ENCODE measurements around the gene SESN1. TPM values are rescaled to one million over a fixed set of nuclear protein-coding genes. Genes with fewer than 3 reads are reported as not detected.
A peak's percentile ranks its signal among the peaks of the same experiment; 100 is the strongest.
"Not testable (repeated sequence)": the region's sequence is repeated elsewhere in the genome, so short reads cannot be mapped to it uniquely, and the experiment has no call there.

Gene SESN1
- total RNA-seq, result 10 to 100 TPM; 10.4 to 55.9 (median 21.7) TPM

GRCh38 chr6:109094416-109095035, at the start of gene SESN1:
SESN1 (minus strand) TSS chr6:109094846; CDS start chr6:109094073, 773 bp downstream.
- Histone ChIP-seq H3K27me3 (no peaks in the 10 kb centered on the region), H3K9me3 (no peaks in the 10 kb centered on the region), H3K4me3 (peak within 1 kb of the TSS; percentile 57 to 84 (median 70)), H3K4me1 (peaks cover 0 to 58% (median 5%) of the 10 kb centered on the region in 3 donors), H3K27ac (peak within 1 kb of the TSS; percentile 95 to 100 (median 98)), H3K36me3 (no peaks in the 10 kb centered on the region)
- TF ChIP-seq CTCF (IDR thresholded peaks at IDR 0.05) (peak in 2 of 6 experiments; percentile 7 to 14), POLR2A (IDR thresholded peaks at IDR 0.05) (peak in 3 of 4 donors; percentile 63 to 96 (median 93))
- intact Hi-C loops (cut with DNase I), result no loop called here
- DNase-seq, result peak; percentile 60
- no CpG with 5 or more reads among the region's 62 CpGs for WGBS, 2 donors

GRCh38 chr6:109143191-109143590, 48.5 kb upstream of the SESN1 start:
- Histone ChIP-seq H3K4me1 (no peaks in the 10 kb centered on the region), H3K27me3 (no peaks in the 10 kb centered on the region), H3K9me3 (no peaks in the 10 kb centered on the region), H3K4me3 (no peak overlapping the region), H3K36me3 (peaks cover 0 to 11% (median 0%) of the 10 kb centered on the region in 3 donors), H3K27ac (no peak overlapping the region)
- TF ChIP-seq CTCF (IDR thresholded peaks at IDR 0.05), result no peak
- no peak for TF ChIP-seq POLR2A (IDR thresholded peaks at IDR 0.05)
- intact Hi-C loops (cut with DNase I), result no loop called here
- no peak for DNase-seq

- H3K27ac ChIP-seq; H3K9me3 ChIP-seq; H3K4me1 ChIP-seq; intact Hi-C loops (cut with DNase I); H3K27me3 ChIP-seq; DNase-seq; H3K4me3 ChIP-seq: not testable (repeated sequence)
- H3K36me3 ChIP-seq, result peaks cover 0 to 11% (median 0%) of the 10 kb centered on the region in 3 donors
These were observed 47.4 kb upstream of the SESN1 start for GRCh38 chr6:109142067-109142466.

GRCh38 chr6:109139109-109139508, 44.5 kb upstream of the SESN1 start:
- 78 to 79% methylated on average over 6 of the region's 6 CpGs for WGBS, 2 donors

GRCh38 chr6:109136530-109136929, 41.9 kb upstream of the SESN1 start:
- H3K9me3 ChIP-seq; H3K4me1 ChIP-seq; DNase-seq; H3K4me3 ChIP-seq; intact Hi-C loops (cut with DNase I); H3K27me3 ChIP-seq; H3K27ac ChIP-seq: not testable (repeated sequence)
- 92 to 95% methylated on average over 6 of the region's 6 CpGs for WGBS, 2 donors
- peaks cover 0 to 11% (median 0%) of the 10 kb centered on the region in 3 donors for H3K36me3 ChIP-seq

More at GRCh38 chr6:109139109-109139508, 44.5 kb upstream of the SESN1 start:
- Histone ChIP-seq H3K4me1 (no peaks in the 10 kb centered on the region), H3K4me3 (no peak overlapping the region), H3K27ac (no peak overlapping the region), H3K9me3 (no peaks in the 10 kb centered on the region), H3K36me3 (peaks cover 0 to 11% (median 0%) of the 10 kb centered on the region in 3 donors), H3K27me3 (no peaks in the 10 kb centered on the region)
- TF ChIP-seq CTCF (IDR thresholded peaks at IDR 0.05) (no peak), POLR2A (IDR thresholded peaks at IDR 0.05) (no peak)
- no peak for DNase-seq
- intact Hi-C loops (cut with DNase I), result no loop called here

GRCh38 chr6:109136039-109136438, 41.4 kb upstream of the SESN1 start:
- H3K9me3 ChIP-seq; H3K27ac ChIP-seq; H3K4me1 ChIP-seq; H3K27me3 ChIP-seq; DNase-seq; H3K4me3 ChIP-seq; intact Hi-C loops (cut with DNase I); H3K36me3 ChIP-seq: not testable (repeated sequence)
- WGBS, 2 donors, result 95 to 96% methylated on average over 6 of the region's 6 CpGs

- WGBS, 2 donors, result 89 to 100% methylated on average over 1 of the region's 1 CpG
These were observed 41.0 kb upstream of the SESN1 start for GRCh38 chr6:109135600-109135999.

More at GRCh38 chr6:109135600-109135999, 41.0 kb upstream of the SESN1 start:
- H3K9me3 ChIP-seq; DNase-seq; H3K4me3 ChIP-seq; H3K27ac ChIP-seq; H3K27me3 ChIP-seq; intact Hi-C loops (cut with DNase I); H3K36me3 ChIP-seq; H3K4me1 ChIP-seq: not testable (repeated sequence)
